Measurements from ENCODE around the gene EXOC6B.

Gene EXOC6B

GRCh38 chr2:72326759-72327158 is 499.1 kb downstream of the EXOC6B start:
- no peak overlapping the region for H2AK5ac ChIP-seq (ENCODE audit: low read depth, low read length)
- no peak overlapping the region for H2BK120ac ChIP-seq (ENCODE audit: low read depth, low read length)
- no peaks in the 10 kb centered on the region for H3K9me3 ChIP-seq (replicated peaks in 1 of 2; ENCODE audit: control insufficient read depth in 2 of 2, insufficient read depth in 1 of 2, low read depth in 1 of 2, low read length in 2 of 2)
- no peak overlapping the region for H4K91ac ChIP-seq (ENCODE audit: low read depth, low read length, poor library complexity)
- H3K4ac ChIP-seq (ENCODE audit: low read length) = no peak overlapping the region
- H3K18ac ChIP-seq (ENCODE audit: low read length) = no peak overlapping the region
- H3K4me1 ChIP-seq (ENCODE audit: control insufficient read depth in 2 of 2, insufficient read depth in 1 of 2, low read depth in 1 of 2, low read length in 2 of 2) = no peaks in the 10 kb centered on the region
- no peak for DNase-seq (ENCODE audit: low spot score)
- H3K79me1 ChIP-seq (ENCODE audit: low read depth, low read length) = no peaks in the 10 kb centered on the region
- WGBS, 2 donors (ENCODE audit: extremely low coverage in 2 of 2, insufficient read length in 2 of 2, insufficient replicate concordance in 1 of 2) = no CpG with 5 or more reads among the region's 3 CpGs
- no peak overlapping the region for H2BK15ac ChIP-seq (ENCODE audit: low read length)
- no peak overlapping the region for H4K8ac ChIP-seq (ENCODE audit: low read depth, low read length)
- no peaks in the 10 kb centered on the region for H3K36me3 ChIP-seq (replicated peaks in 1 of 2; ENCODE audit: control insufficient read depth in 2 of 2, insufficient read depth in 2 of 2, low read length in 2 of 2)
- no peak overlapping the region for H3K9ac ChIP-seq (ENCODE audit: low read depth, low read length, poor library complexity)
- no peak overlapping the region for H3K27ac ChIP-seq (replicated peaks; ENCODE audit: low read length)
- no peak overlapping the region for H3K23ac ChIP-seq (ENCODE audit: low read depth, low read length, poor library complexity)
- H3K27me3 ChIP-seq (ENCODE audit: control insufficient read depth in 3 of 3, insufficient read depth in 3 of 3, low read depth in 1 of 3, low read length in 3 of 3) = no peaks in the 10 kb centered on the region
- H3K4me3 ChIP-seq (ENCODE audit: low read length in 2 of 2) = no peak overlapping the region
- H3K14ac ChIP-seq (ENCODE audit: low read length) = no peak overlapping the region
- no peak overlapping the region for H2AFZ ChIP-seq (ENCODE audit: low read length)
- H2BK12ac ChIP-seq (ENCODE audit: low read length) = no peak overlapping the region
- H2BK5ac ChIP-seq (ENCODE audit: low read length) = no peak overlapping the region
- no peak overlapping the region for H3K4me2 ChIP-seq (ENCODE audit: insufficient read depth, low read length, poor library complexity, severe bottlenecking)

- Histone ChIP-seq H2BK120ac (ENCODE audit: low read depth, low read length) (no peak overlapping the region), H3K27me3 (ENCODE audit: control insufficient read depth in 3 of 3, insufficient read depth in 3 of 3, low read depth in 1 of 3, low read length in 3 of 3) (no peaks in the 10 kb centered on the region), H2BK5ac (ENCODE audit: low read length) (no peak overlapping the region), H4K91ac (ENCODE audit: low read depth, low read length, poor library complexity) (no peak overlapping the region), H3K14ac (ENCODE audit: low read length) (no peak overlapping the region), H3K36me3 (replicated peaks in 1 of 2; ENCODE audit: control insufficient read depth in 2 of 2, insufficient read depth in 2 of 2, low read length in 2 of 2) (no peaks in the 10 kb centered on the region), H4K8ac (ENCODE audit: low read depth, low read length) (no peak overlapping the region), H3K4me1 (ENCODE audit: control insufficient read depth in 2 of 2, insufficient read depth in 1 of 2, low read depth in 1 of 2, low read length in 2 of 2) (no peaks in the 10 kb centered on the region), H3K23ac (ENCODE audit: low read depth, low read length, poor library complexity) (no peak overlapping the region), H3K4me3 (ENCODE audit: low read length in 2 of 2) (no peak overlapping the region), H2BK12ac (ENCODE audit: low read length) (no peak overlapping the region), H2BK15ac (ENCODE audit: low read length) (no peak overlapping the region), H2AK5ac (ENCODE audit: low read depth, low read length) (no peak overlapping the region), H3K18ac (ENCODE audit: low read length) (no peak overlapping the region), H3K79me1 (ENCODE audit: low read depth, low read length) (no peaks in the 10 kb centered on the region), H3K9ac (ENCODE audit: low read depth, low read length, poor library complexity) (no peak overlapping the region), H3K4me2 (ENCODE audit: insufficient read depth, low read length, poor library complexity, severe bottlenecking) (no peak overlapping the region), H3K27ac (replicated peaks; ENCODE audit: low read length) (no peak overlapping the region), H2AFZ (ENCODE audit: low read length) (no peak overlapping the region), H3K9me3 (replicated peaks in 1 of 2; ENCODE audit: control insufficient read depth in 2 of 2, insufficient read depth in 1 of 2, low read depth in 1 of 2, low read length in 2 of 2) (no peaks in the 10 kb centered on the region), H3K4ac (ENCODE audit: low read length) (no peak overlapping the region)
- WGBS, 2 donors (ENCODE audit: extremely low coverage in 2 of 2, insufficient read length in 2 of 2, insufficient replicate concordance in 1 of 2) = no CpG with 5 or more reads among the region's 8 CpGs
- DNase-seq (ENCODE audit: low spot score) = peak; percentile 11
Measured at GRCh38 chr2:72325592-72326422, 500.0 kb downstream of the EXOC6B start.

GRCh38 chr2:72316774-72317173 is 509.1 kb downstream of the EXOC6B start:
- Histone ChIP-seq H3K18ac (ENCODE audit: low read length) (no peak overlapping the region), H3K14ac (ENCODE audit: low read length) (no peak overlapping the region), H3K4me1 (ENCODE audit: control insufficient read depth in 2 of 2, insufficient read depth in 1 of 2, low read depth in 1 of 2, low read length in 2 of 2) (peaks cover 0 to 2% of the 10 kb centered on the region in 2 donors), H3K9ac (ENCODE audit: low read depth, low read length, poor library complexity) (no peak overlapping the region), H4K91ac (ENCODE audit: low read depth, low read length, poor library complexity) (no peak overlapping the region), H3K27me3 (ENCODE audit: control insufficient read depth in 3 of 3, insufficient read depth in 3 of 3, low read depth in 1 of 3, low read length in 3 of 3) (no peaks in the 10 kb centered on the region), H4K8ac (ENCODE audit: low read depth, low read length) (no peak overlapping the region), H2BK5ac (ENCODE audit: low read length) (no peak overlapping the region), H2BK12ac (ENCODE audit: low read length) (no peak overlapping the region), H3K79me1 (ENCODE audit: low read depth, low read length) (no peaks in the 10 kb centered on the region), H3K23ac (ENCODE audit: low read depth, low read length, poor library complexity) (no peak overlapping the region), H3K27ac (replicated peaks; ENCODE audit: low read length) (no peak overlapping the region), H2AK5ac (ENCODE audit: low read depth, low read length) (no peak overlapping the region), H2AFZ (ENCODE audit: low read length) (no peak overlapping the region), H3K4me2 (ENCODE audit: insufficient read depth, low read length, poor library complexity, severe bottlenecking) (no peak overlapping the region), H3K4me3 (ENCODE audit: low read length in 2 of 2) (no peak overlapping the region), H2BK120ac (ENCODE audit: low read depth, low read length) (no peak overlapping the region), H3K36me3 (replicated peaks in 1 of 2; ENCODE audit: control insufficient read depth in 2 of 2, insufficient read depth in 2 of 2, low read length in 2 of 2) (no peaks in the 10 kb centered on the region), H2BK15ac (ENCODE audit: low read length) (no peak overlapping the region), H3K9me3 (replicated peaks in 1 of 2; ENCODE audit: control insufficient read depth in 2 of 2, insufficient read depth in 1 of 2, low read depth in 1 of 2, low read length in 2 of 2) (no peaks in the 10 kb centered on the region), H3K4ac (ENCODE audit: low read length) (no peak overlapping the region)
- DNase-seq (ENCODE audit: low spot score) = no peak

- no peak overlapping the region for H2BK12ac ChIP-seq (ENCODE audit: low read length)
- H3K4me3 ChIP-seq (ENCODE audit: low read length in 2 of 2) = no peak overlapping the region
- H3K23ac ChIP-seq (ENCODE audit: low read depth, low read length, poor library complexity) = no peak overlapping the region
- H3K4me1 ChIP-seq (ENCODE audit: control insufficient read depth in 2 of 2, insufficient read depth in 1 of 2, low read depth in 1 of 2, low read length in 2 of 2) = no peaks in the 10 kb centered on the region
- no peaks in the 10 kb centered on the region for H3K9me3 ChIP-seq (replicated peaks in 1 of 2; ENCODE audit: control insufficient read depth in 2 of 2, insufficient read depth in 1 of 2, low read depth in 1 of 2, low read length in 2 of 2)
- no peak overlapping the region for H3K4me2 ChIP-seq (ENCODE audit: insufficient read depth, low read length, poor library complexity, severe bottlenecking)
- no peak overlapping the region for H3K9ac ChIP-seq (ENCODE audit: low read depth, low read length, poor library complexity)
- H2AK5ac ChIP-seq (ENCODE audit: low read depth, low read length) = no peak overlapping the region
- no peaks in the 10 kb centered on the region for H3K79me1 ChIP-seq (ENCODE audit: low read depth, low read length)
- no peak overlapping the region for H3K14ac ChIP-seq (ENCODE audit: low read length)
- H2BK120ac ChIP-seq (ENCODE audit: low read depth, low read length) = no peak overlapping the region
- H4K8ac ChIP-seq (ENCODE audit: low read depth, low read length) = no peak overlapping the region
- H2AFZ ChIP-seq (ENCODE audit: low read length) = no peak overlapping the region
- H2BK5ac ChIP-seq (ENCODE audit: low read length) = peak overlapping the region; percentile 66
- no peaks in the 10 kb centered on the region for H3K27me3 ChIP-seq (ENCODE audit: control insufficient read depth in 3 of 3, insufficient read depth in 3 of 3, low read depth in 1 of 3, low read length in 3 of 3)
- no peak overlapping the region for H4K91ac ChIP-seq (ENCODE audit: low read depth, low read length, poor library complexity)
- peak overlapping the region; percentile 48 for H3K18ac ChIP-seq (ENCODE audit: low read length)
- no peak overlapping the region for H3K27ac ChIP-seq (replicated peaks; ENCODE audit: low read length)
- H2BK15ac ChIP-seq (ENCODE audit: low read length) = no peak overlapping the region
- no peak for DNase-seq (ENCODE audit: low spot score)
- no peaks in the 10 kb centered on the region for H3K36me3 ChIP-seq (replicated peaks in 1 of 2; ENCODE audit: control insufficient read depth in 2 of 2, insufficient read depth in 2 of 2, low read length in 2 of 2)
- WGBS, 2 donors (ENCODE audit: extremely low coverage in 2 of 2, insufficient read length in 2 of 2, insufficient replicate concordance in 1 of 2) = no CpG with 5 or more reads among the region's 9 CpGs
- no peak overlapping the region for H3K4ac ChIP-seq (ENCODE audit: low read length)
Measured at GRCh38 chr2:72300147-72300684, 525.6 kb downstream of the EXOC6B start.

Measured in neuronal stem cell (in vitro differentiated cells).